22Rv1 (cell line): Measurements from ENCODE around the gene KLK2.

Source experiments
- H3K27ac ChIP-seq: fragments of 450-650 bp; 2 replicates; pipeline ENCODE4 v1.5.1; 2017
- CTCF ChIP-seq: fragments of 450-650 bp; IDR thresholded peaks from 2 replicates; pipeline ENCODE4 v1.5.1; 2017; ENCODE audit warnings: mild to moderate bottlenecking
- ZFX ChIP-seq: fragments of 450-650 bp; IDR thresholded peaks from 2 replicates; pipeline ENCODE4 v1.6.1; 2017; ENCODE audit warnings: antibody characterized with exemption, borderline replicate concordance

Gene KLK2

GRCh38 chr19:50861496-50862286, 11.5 kb upstream of the KLK2 start:
- TF ChIP-seq ZFX (no peak), CTCF (no peak)
- H3K27ac ChIP-seq, result peak overlapping the region; percentile 100

- H3K27ac ChIP-seq, result peak overlapping the region; percentile 100
- TF ChIP-seq ZFX (no peak), CTCF (no peak)
These were observed 3.8 kb upstream of the KLK2 start for GRCh38 chr19:50869479-50869878.

- peak overlapping the region; percentile 100 for H3K27ac ChIP-seq
- no peak for TF ChIP-seq ZFX
- peak; percentile 97 for TF ChIP-seq CTCF
These were observed 2.7 kb upstream of the KLK2 start for GRCh38 chr19:50870417-50871089.

GRCh38 chr19:50874211-50874610, 972 bp downstream of the KLK2 start:
- H3K27ac ChIP-seq, result peak overlapping the region; percentile 100

GRCh38 chr19:50875795-50876422, 2.7 kb downstream of the KLK2 start:
- no peak for TF ChIP-seq ZFX
- no peak for TF ChIP-seq CTCF

More at GRCh38 chr19:50874211-50874610, 972 bp downstream of the KLK2 start:
- TF ChIP-seq CTCF (no peak), ZFX (no peak)

GRCh38 chr19:50876456-50876855, 3.2 kb downstream of the KLK2 start:
- H3K27ac ChIP-seq, result peak overlapping the region; percentile 100
- TF ChIP-seq ZFX (no peak), CTCF (no peak)

More at GRCh38 chr19:50875795-50876422, 2.7 kb downstream of the KLK2 start:
- peak overlapping the region; percentile 100 for H3K27ac ChIP-seq

- H3K27ac ChIP-seq, result peak overlapping the region; percentile 100
- TF ChIP-seq ZFX (no peak), CTCF (no peak)
These were observed 4.1 kb downstream of the KLK2 start for GRCh38 chr19:50877338-50877737.
